GM04503 (cell line): ENCODE results near the gene SCUBE3.

Source experiments
- DNase-seq: peaks from one replicate; pipeline ENCODE4 v3.0.0-alpha.2; 2012; ENCODE audit warnings: low read depth

Gene SCUBE3

GRCh38 chr6:35181933-35182612, 31.7 kb upstream of the SCUBE3 start:
- DNase-seq, result no peak

DNA sequence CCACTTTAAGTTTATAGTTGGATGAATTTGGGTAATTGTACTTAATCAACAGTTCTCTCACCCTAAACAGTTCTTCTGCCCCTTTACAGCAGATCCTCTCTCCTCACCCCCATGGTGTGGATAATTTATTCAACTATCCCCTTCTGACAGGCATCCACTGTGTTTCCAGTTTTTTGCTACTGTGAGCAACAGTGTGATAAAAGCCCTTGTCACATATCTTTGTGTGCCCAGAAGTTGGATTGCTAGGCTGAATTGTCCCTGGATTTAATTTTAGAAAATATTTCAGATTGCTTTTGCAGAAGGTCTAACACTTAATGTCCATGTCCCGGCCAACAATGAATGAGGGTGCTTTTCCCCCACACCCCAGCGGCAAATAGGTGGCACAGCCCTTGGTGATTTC, 30.5 kb upstream of the SCUBE3 start:
- no peak for DNase-seq

DNA sequence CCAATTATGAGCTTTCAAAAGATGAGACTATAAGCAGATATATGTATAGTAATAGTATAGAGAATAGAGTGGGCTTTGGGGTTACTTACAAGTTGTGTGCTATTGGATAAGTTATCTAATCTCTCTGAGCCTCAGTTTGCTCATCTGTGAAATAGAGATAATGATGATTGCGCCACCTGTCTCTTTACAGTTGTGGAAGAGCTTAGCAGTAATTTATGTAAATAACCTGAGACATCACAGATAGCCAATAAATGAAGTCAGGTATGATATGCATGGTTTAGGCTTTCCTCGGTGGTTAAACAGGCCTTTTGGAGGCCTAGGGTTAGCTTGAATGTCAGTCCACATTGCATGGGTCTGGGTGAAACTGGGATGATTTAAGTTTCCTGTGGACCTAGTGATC, 29.8 kb upstream of the SCUBE3 start:
- DNase-seq, result no peak

DNA sequence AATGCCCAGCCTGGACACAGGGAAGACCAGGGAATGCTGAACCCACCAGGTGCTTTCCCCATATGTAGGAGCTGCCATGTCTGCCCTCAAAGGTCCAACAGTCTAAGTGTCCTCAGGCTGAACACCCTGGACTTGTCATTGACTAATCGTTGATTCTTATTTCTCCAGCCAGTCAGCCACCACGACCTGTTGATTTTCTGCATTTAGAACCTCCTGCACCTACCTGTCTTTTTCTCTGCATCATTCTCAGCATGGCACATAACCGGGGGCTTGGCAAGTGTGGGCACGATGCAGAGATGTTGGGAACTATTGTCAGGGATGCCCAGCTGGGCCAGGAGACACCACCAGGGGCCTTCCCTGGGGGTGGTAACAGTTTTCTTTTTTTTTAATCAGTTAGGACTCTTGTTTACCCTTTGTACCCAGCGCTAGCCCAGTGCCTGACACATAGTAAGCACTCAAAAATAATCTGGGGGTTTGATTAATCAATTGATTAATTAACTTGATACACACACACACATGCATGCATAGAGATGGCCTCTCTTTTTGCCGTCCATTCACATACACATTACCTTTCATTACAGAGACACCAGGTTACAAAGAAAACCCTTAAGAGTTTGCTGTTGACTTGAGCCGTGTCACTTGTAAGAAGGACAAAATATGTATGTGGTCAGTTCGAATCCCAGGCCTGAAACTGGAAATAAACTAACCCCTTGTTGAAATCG, 29.0 kb upstream of the SCUBE3 start:
- no peak for DNase-seq

DNA sequence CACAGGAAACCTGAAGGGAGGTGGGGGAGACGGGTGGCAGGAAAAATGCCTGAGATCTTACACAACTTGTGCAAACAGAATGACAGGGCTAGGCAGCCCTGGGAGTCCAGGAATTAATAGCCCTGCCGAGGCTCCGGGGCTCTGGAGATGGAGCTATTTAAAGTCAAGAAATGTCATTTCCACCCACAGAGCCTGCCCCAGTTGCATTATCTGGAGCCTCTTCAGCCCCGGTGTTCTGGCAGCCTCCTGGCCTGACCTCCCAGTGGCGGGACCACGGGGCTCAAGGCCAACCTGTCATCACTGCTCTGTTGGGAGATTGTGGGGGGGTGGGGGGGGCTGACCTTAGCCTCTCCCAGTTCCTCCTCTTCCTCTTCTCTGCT, 28.5 kb upstream of the SCUBE3 start:
- DNase-seq, result no peak

GRCh38 chr6:35185971-35186370, 27.8 kb upstream of the SCUBE3 start:
- DNase-seq, result no peak

DNA sequence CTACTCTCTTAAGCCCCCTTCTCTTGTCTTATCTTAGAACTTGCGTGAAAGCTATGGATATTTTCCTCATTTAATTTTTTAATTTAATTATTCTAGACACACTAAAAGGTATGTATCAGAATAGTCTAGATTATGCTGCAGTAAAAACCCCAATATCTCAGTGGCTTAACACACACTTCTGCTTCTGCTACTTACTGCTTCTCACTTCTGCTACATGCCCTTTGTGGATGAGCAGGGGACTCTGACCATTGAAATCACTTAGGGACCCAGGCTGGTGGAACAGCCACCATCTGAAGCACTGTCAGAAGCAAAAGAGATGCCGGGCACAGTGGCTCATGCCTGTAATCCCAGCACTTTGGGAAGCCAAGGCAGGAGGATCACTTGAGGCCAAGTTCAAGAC, 27.2 kb upstream of the SCUBE3 start:
- DNase-seq, result no peak

DNA sequence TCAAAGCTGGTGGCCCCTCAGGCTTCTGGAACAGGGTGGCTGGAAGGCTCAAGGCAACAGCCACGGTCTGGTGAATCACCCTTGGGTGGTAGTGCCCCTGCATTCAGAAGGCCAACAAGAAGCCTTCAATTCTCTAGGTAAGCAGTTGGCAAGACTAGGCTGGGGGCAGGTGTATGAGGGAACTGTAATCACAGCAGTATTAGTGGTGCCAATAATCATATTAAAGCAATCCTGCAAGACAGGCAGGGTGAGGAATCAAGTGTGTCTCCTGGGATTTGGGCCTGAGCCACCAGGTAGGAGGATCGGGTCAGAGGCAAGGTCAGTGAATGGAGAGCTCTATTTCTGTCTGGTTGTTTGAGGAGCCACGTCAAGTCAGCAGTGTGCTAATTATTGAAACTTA, 24.9 kb upstream of the SCUBE3 start:
- no peak for DNase-seq

GRCh38 chr6:35190306-35190705, 23.4 kb upstream of the SCUBE3 start:
- no peak for DNase-seq

DNA sequence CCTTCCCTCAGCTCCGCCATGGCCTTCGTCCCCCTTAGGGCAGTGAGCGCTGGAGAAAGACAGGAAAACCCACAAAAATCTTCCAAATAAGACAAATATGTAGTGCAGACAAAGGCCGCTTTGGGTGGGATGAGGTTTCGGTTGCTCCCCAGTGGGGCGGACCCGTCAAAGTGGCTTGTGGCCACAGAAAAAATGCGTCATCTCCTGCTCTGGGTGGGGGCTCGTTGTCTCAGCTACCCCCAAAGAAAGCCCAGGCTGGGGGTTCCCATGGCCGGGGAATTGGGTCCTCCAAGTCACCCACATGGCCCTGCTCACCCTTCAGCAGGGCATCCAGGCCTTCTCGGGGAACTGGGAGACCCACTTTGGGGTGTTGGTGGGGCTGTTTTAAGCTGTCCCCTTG, 21.9 kb upstream of the SCUBE3 start:
- DNase-seq, result no peak

- no peak for DNase-seq
Measured at GRCh38 chr6:35192301-35192860, 21.4 kb upstream of the SCUBE3 start.

GRCh38 chr6:35194390-35194789, 19.4 kb upstream of the SCUBE3 start:
- DNase-seq, result no peak

- no peak for DNase-seq
Measured at GRCh38 chr6:35195120-35195780, 18.5 kb upstream of the SCUBE3 start.

- DNase-seq, result no peak
Measured at GRCh38 chr6:35197196-35197595, 16.6 kb upstream of the SCUBE3 start.

- no peak for DNase-seq
Measured at GRCh38 chr6:35199866-35200265, 13.9 kb upstream of the SCUBE3 start.

GRCh38 chr6:35202066-35202546, 11.7 kb upstream of the SCUBE3 start:
- no peak for DNase-seq

- no peak for DNase-seq
Measured at GRCh38 chr6:35203152-35203670, 10.5 kb upstream of the SCUBE3 start.

GRCh38 chr6:35203680-35204079, 10.1 kb upstream of the SCUBE3 start:
- DNase-seq, result no peak

GRCh38 chr6:35206346-35206745, 7.4 kb upstream of the SCUBE3 start:
- DNase-seq, result no peak

GRCh38 chr6:35208419-35208818, 5.3 kb upstream of the SCUBE3 start:
- no peak for DNase-seq

DNA sequence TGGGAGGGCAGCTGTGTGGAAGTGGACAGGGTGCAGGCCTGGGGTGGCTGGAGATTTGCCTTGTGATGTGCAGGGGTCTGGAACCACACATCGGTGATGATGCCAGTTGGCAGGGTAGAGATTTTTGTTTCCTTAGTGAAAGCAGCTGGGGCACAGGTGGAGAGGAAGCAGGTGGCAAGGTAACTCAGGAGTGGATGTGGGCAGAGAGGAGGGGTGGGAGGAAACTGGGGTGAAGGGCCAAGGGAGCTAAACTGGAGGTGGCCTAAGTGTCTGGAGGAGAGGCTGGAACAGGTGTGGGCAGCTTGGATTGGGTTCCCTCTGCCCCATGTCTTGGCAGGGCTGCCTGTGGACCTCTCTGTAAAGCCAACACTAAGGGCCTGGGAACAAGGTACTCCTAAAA, 4.7 kb upstream of the SCUBE3 start:
- DNase-seq, result no peak

DNA sequence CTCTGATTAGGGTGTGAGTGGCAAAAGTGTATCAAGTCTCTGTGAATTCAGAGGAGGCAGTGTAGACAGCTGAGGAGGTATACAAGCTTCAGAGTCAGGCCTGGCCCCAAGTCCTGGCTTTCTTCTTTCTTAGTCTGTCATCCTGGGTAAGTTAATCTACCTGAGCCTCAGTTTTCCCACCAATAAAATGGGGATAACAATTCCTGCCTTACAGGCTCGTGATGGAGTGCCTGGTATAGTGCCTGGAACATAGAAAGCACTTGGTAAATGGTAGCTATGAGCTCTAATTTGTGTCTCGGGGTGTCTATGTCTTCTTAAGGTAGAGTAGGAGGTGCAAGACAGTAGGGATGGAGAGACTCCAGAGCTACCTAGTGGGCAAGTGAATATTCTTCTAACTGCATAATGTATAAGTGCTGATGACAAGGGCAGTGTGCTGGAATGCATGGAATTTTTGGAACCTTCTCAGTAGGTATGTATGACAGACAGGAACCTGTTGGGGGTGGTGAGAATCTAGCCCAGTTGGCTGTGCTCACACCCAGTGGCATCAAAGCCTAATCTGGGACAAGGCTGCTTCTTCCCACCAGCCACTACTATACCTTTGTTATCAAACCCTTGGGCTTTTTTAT, 4.0 kb upstream of the SCUBE3 start:
- no peak for DNase-seq
